Right forelimb (tissue), 1 donor: ENCODE measurements around the gene LGALS3.

Experiments used
- DNase-seq: peaks from one replicate; pipeline ENCODE4 v3.0.0-alpha.2; 2018

The LGALS3 gene

DNA sequence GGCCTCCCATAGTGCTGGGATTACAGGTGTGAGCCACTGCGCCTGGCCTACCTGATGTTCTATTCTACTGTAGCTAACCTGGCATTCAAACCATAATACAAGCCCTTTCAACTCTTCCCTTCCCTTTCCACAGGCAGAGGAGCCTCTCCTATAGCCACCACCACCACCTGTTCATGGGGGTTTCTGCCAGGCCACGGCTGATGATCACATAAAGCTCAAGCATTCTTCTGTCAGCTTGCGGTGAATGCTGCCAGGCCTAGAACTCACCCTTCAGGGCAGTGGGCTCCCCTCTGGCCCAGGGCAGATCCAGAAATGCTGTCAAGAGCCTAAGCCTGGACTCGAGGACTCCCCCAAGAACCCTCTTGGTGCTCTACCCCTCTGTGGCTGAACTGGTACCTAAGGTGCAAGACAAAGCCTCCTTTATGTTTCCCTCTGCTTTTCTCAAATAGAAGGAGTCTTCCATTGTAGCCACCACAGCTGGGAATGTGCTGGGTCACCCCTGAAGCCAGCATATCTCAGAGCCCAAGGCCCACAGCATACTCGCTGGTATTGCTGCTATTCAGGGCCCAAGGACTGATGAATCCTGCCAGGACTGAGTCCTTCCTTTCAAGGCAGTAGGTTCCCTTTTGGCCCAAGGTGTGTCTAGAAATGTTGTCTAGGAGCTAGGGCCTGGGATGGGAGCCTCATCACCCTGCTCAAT, 65.8 kb downstream of the LGALS3 start:
- no peak for DNase-seq
